K562 (cell line): ENCODE data around the gene MRPS10. TPM values are rescaled to one million over a fixed set of nuclear protein-coding genes. Genes with fewer than 3 reads are reported as not detected.

Experiments
- CTBP1 ChIP-seq: fragments of 450-650 bp; IDR thresholded peaks from 2 replicates; pipeline ENCODE4 v1.6.1; 2016; ENCODE audit warnings: borderline replicate concordance
- HOXB6 ChIP-seq: fragments of 250-450 bp; sonication (Bioruptor Pico); IDR thresholded peaks from 2 replicates; pipeline ENCODE4 v1.5.1; 2022; ENCODE audit warnings: mild to moderate bottlenecking, borderline replicate concordance
- KAT8 ChIP-seq: fragments of 450-650 bp; IDR thresholded peaks from 2 replicates; pipeline ENCODE4 v1.6.1; 2016; ENCODE audit warnings: low read depth, mild to moderate bottlenecking
- POLR2AphosphoS2 ChIP-seq: IDR thresholded peaks from 2 replicates; pipeline ENCODE4 v1.6.1; 2012; ENCODE audit warnings: low read length, improper control_type of control experiment
- SREBF2 ChIP-seq: sonication (generic); formaldehyde crosslinking; IDR thresholded peaks from 2 replicates; pipeline ENCODE4 v1.4.0; 2020; ENCODE audit warnings: mild to moderate bottlenecking, missing genetic modification reagents
- TBP ChIP-seq: optimal IDR thresholded peaks from 2 replicates; pipeline ENCODE3; 2011; ENCODE audit warnings: low read depth, low read length, improper control_type of control experiment
- XRCC3 ChIP-seq: fragments of 450-650 bp; IDR thresholded peaks from 2 replicates; pipeline ENCODE4 v1.6.1; 2017; ENCODE audit warnings: mild to moderate bottlenecking, moderate library complexity
- ZNF57 ChIP-seq: fragments of 450-650 bp; formaldehyde crosslinking; IDR thresholded peaks from 2 replicates; pipeline ENCODE4 v1.4.0; 2020; ENCODE audit warnings: mild to moderate bottlenecking, moderate library complexity
- ZNF76 ChIP-seq: fragments of 250-450 bp; sonication (Bioruptor Pico); IDR thresholded peaks from 2 replicates; pipeline ENCODE4 v1.4.0; 2020; ENCODE audit warnings: mild to moderate bottlenecking, moderate library complexity, borderline replicate concordance
- polyA plus RNA-seq, 8 experiments: library from polyadenylated mRNA; depleted of rRNA in 4 of 8; stranded (reverse) in 5 of 8; unstranded in 3 of 8; fragments of >200 nt; fragmentation: Nextera tagmentation in 2 of 8; fragmentation: Illumina TruSeq in 1 of 8; extraction: Ambion mirVana in 2 of 8; extraction: Trizol in 1 of 8; gene quantifications; 2 replicates each; pipeline versions ENCODE4 v1.2.1 to v1.2.3, GENCODE V29; 2011 to 2014; ENCODE audit warnings: inconsistent platforms in 1 of 8, missing spikeins in 1 of 8
- total RNA-seq, 7 experiments: library from RNA; depleted of rRNA in 6 of 7; stranded (reverse); fragments of >200 nt in 6 of 7; fragmentation: Illumina TruSeq in 2 of 7; extraction: Trizol in 2 of 7; gene quantifications; 2 replicates each; pipeline versions ENCODE4 v1.2.1 to v1.2.3, GENCODE V29; 2011 to 2021; ENCODE audit warnings: low replicate concordance in 1 of 7
- TF ChIP-seq, protein P1 (sequence below): fragments of 200-600 bp; sonication (generic); IDR thresholded peaks from one replicate; pipeline ENCODE4 v1.6.1; 2012; ENCODE audit warnings: mild to moderate bottlenecking, low read depth, low read length, inconsistent platforms
- TF ChIP-seq, protein P2 (sequence below): sonication (generic); formaldehyde crosslinking; IDR thresholded peaks from 2 replicates; pipeline ENCODE4 v1.8.0; 2023; ENCODE audit warnings: missing genetic modification reagents, mild to moderate bottlenecking, borderline replicate concordance
- TF ChIP-seq, protein P3 (sequence below): fragments of 250-450 bp; sonication (Bioruptor Pico); IDR thresholded peaks from 2 replicates; pipeline ENCODE4 v1.6.1; 2021; ENCODE audit warnings: mild to moderate bottlenecking

The MRPS10 gene
- total and polyA plus RNA-seq, 9 of the 15 experiments (the other 6 are each of a cell fraction or from before 2014, with no cell fraction given): 48.6 to 166 (median 93.7) TPM

DNA sequence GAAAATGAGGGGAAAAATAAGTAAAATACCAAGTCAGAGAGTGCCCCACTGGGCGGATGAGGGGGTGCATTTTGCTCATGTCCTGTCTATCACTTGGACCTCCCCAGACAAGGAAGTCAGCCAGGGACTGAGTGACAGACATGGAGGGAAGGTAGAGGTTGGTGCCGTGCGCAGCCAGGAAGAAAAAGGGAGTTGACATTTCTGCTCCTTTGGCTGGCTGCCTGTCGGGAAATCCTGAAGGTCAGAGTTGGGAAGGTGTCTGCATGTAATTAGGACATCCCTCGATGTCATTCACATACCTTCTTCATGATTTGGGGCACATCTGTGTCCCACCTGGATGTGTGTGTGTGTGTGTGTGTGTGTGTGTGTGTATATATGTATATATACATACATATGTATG lies 35.6 kb downstream of the MRPS10 start (continued):
- TF ChIP-seq, protein P1, sequence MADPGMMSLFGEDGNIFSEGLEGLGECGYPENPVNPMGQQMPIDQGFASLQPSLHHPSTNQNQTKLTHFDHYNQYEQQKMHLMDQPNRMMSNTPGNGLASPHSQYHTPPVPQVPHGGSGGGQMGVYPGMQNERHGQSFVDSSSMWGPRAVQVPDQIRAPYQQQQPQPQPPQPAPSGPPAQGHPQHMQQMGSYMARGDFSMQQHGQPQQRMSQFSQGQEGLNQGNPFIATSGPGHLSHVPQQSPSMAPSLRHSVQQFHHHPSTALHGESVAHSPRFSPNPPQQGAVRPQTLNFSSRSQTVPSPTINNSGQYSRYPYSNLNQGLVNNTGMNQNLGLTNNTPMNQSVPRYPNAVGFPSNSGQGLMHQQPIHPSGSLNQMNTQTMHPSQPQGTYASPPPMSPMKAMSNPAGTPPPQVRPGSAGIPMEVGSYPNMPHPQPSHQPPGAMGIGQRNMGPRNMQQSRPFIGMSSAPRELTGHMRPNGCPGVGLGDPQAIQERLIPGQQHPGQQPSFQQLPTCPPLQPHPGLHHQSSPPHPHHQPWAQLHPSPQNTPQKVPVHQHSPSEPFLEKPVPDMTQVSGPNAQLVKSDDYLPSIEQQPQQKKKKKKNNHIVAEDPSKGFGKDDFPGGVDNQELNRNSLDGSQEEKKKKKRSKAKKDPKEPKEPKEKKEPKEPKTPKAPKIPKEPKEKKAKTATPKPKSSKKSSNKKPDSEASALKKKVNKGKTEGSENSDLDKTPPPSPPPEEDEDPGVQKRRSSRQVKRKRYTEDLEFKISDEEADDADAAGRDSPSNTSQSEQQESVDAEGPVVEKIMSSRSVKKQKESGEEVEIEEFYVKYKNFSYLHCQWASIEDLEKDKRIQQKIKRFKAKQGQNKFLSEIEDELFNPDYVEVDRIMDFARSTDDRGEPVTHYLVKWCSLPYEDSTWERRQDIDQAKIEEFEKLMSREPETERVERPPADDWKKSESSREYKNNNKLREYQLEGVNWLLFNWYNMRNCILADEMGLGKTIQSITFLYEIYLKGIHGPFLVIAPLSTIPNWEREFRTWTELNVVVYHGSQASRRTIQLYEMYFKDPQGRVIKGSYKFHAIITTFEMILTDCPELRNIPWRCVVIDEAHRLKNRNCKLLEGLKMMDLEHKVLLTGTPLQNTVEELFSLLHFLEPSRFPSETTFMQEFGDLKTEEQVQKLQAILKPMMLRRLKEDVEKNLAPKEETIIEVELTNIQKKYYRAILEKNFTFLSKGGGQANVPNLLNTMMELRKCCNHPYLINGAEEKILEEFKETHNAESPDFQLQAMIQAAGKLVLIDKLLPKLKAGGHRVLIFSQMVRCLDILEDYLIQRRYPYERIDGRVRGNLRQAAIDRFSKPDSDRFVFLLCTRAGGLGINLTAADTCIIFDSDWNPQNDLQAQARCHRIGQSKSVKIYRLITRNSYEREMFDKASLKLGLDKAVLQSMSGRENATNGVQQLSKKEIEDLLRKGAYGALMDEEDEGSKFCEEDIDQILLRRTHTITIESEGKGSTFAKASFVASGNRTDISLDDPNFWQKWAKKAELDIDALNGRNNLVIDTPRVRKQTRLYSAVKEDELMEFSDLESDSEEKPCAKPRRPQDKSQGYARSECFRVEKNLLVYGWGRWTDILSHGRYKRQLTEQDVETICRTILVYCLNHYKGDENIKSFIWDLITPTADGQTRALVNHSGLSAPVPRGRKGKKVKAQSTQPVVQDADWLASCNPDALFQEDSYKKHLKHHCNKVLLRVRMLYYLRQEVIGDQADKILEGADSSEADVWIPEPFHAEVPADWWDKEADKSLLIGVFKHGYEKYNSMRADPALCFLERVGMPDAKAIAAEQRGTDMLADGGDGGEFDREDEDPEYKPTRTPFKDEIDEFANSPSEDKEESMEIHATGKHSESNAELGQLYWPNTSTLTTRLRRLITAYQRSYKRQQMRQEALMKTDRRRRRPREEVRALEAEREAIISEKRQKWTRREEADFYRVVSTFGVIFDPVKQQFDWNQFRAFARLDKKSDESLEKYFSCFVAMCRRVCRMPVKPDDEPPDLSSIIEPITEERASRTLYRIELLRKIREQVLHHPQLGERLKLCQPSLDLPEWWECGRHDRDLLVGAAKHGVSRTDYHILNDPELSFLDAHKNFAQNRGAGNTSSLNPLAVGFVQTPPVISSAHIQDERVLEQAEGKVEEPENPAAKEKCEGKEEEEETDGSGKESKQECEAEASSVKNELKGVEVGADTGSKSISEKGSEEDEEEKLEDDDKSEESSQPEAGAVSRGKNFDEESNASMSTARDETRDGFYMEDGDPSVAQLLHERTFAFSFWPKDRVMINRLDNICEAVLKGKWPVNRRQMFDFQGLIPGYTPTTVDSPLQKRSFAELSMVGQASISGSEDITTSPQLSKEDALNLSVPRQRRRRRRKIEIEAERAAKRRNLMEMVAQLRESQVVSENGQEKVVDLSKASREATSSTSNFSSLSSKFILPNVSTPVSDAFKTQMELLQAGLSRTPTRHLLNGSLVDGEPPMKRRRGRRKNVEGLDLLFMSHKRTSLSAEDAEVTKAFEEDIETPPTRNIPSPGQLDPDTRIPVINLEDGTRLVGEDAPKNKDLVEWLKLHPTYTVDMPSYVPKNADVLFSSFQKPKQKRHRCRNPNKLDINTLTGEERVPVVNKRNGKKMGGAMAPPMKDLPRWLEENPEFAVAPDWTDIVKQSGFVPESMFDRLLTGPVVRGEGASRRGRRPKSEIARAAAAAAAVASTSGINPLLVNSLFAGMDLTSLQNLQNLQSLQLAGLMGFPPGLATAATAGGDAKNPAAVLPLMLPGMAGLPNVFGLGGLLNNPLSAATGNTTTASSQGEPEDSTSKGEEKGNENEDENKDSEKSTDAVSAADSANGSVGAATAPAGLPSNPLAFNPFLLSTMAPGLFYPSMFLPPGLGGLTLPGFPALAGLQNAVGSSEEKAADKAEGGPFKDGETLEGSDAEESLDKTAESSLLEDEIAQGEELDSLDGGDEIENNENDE: no peak
- TF ChIP-seq, protein P2, sequence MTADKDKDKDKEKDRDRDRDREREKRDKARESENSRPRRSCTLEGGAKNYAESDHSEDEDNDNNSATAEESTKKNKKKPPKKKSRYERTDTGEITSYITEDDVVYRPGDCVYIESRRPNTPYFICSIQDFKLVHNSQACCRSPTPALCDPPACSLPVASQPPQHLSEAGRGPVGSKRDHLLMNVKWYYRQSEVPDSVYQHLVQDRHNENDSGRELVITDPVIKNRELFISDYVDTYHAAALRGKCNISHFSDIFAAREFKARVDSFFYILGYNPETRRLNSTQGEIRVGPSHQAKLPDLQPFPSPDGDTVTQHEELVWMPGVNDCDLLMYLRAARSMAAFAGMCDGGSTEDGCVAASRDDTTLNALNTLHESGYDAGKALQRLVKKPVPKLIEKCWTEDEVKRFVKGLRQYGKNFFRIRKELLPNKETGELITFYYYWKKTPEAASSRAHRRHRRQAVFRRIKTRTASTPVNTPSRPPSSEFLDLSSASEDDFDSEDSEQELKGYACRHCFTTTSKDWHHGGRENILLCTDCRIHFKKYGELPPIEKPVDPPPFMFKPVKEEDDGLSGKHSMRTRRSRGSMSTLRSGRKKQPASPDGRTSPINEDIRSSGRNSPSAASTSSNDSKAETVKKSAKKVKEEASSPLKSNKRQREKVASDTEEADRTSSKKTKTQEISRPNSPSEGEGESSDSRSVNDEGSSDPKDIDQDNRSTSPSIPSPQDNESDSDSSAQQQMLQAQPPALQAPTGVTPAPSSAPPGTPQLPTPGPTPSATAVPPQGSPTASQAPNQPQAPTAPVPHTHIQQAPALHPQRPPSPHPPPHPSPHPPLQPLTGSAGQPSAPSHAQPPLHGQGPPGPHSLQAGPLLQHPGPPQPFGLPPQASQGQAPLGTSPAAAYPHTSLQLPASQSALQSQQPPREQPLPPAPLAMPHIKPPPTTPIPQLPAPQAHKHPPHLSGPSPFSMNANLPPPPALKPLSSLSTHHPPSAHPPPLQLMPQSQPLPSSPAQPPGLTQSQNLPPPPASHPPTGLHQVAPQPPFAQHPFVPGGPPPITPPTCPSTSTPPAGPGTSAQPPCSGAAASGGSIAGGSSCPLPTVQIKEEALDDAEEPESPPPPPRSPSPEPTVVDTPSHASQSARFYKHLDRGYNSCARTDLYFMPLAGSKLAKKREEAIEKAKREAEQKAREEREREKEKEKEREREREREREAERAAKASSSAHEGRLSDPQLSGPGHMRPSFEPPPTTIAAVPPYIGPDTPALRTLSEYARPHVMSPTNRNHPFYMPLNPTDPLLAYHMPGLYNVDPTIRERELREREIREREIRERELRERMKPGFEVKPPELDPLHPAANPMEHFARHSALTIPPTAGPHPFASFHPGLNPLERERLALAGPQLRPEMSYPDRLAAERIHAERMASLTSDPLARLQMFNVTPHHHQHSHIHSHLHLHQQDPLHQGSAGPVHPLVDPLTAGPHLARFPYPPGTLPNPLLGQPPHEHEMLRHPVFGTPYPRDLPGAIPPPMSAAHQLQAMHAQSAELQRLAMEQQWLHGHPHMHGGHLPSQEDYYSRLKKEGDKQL (CRISPR knock-in tag): no peak
- TF ChIP-seq XRCC3 (no peak), POLR2AphosphoS2 (no peak), KAT8 (no peak), CTBP1 (peak; percentile 61), SREBF2 (no peak), ZNF76 (no peak), TBP (no peak), HOXB6 (no peak), ZNF57 (CRISPR knock-in tag) (no peak)
- TF ChIP-seq, protein P3, sequence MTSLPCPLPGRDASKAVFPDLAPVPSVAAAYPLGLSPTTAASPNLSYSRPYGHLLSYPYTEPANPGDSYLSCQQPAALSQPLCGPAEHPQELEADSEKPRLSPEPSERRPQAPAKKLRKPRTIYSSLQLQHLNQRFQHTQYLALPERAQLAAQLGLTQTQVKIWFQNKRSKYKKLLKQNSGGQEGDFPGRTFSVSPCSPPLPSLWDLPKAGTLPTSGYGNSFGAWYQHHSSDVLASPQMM (CRISPR knock-in tag): no peak
